Transverse colon (tissue), 3 donors: ENCODE results near the gene MELK.

Experiments
- POLR2A ChIP-seq: fragments of 450-650 bp; IDR thresholded peaks from one replicate; pipeline ENCODE4 v1.6.1; 2016; ENCODE audit warnings: antibody characterized with exemption, mild to moderate bottlenecking, moderate library complexity
- TF ChIP-seq, protein P1 (sequence below), 5 experiments: fragments of 200-600 bp in 3 of 5; fragments of 450-650 bp in 2 of 5; sonication (generic) in 3 of 5; IDR thresholded peaks; 1 replicate in 2 of 5; 2 replicates in 3 of 5; pipeline ENCODE4 v1.5.1; 2016 to 2017; ENCODE audit warnings: antibody characterized with exemption in 5 of 5, inconsistent platforms in 3 of 5, mild to moderate bottlenecking in 2 of 5, moderate library complexity in 1 of 5

DNA sequence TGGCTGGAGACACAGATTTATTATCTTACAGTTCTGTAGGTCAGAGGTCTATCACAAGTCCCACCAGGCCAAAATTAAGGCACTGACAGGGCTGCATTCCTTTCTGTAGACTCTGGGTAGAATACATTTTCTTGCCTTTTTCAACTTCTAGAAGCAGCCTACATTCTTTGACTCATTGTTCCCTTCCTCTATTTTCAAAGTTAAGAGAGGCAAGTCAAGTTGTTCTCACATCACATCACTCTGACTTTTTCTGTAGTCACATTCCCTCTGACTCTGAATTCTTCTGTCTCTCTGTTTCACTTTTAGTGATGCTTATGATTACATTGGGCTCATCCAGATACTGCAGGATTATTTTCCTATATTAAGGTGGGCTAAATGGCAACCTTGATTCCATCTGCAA lies 119.0 kb downstream of the MELK start:
- TF ChIP-seq, protein P1, sequence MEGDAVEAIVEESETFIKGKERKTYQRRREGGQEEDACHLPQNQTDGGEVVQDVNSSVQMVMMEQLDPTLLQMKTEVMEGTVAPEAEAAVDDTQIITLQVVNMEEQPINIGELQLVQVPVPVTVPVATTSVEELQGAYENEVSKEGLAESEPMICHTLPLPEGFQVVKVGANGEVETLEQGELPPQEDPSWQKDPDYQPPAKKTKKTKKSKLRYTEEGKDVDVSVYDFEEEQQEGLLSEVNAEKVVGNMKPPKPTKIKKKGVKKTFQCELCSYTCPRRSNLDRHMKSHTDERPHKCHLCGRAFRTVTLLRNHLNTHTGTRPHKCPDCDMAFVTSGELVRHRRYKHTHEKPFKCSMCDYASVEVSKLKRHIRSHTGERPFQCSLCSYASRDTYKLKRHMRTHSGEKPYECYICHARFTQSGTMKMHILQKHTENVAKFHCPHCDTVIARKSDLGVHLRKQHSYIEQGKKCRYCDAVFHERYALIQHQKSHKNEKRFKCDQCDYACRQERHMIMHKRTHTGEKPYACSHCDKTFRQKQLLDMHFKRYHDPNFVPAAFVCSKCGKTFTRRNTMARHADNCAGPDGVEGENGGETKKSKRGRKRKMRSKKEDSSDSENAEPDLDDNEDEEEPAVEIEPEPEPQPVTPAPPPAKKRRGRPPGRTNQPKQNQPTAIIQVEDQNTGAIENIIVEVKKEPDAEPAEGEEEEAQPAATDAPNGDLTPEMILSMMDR (IDR thresholded peaks at IDR 0.05) = no peak
- no peak for TF ChIP-seq POLR2A
